IPS DF 6.9 (cell line): Measurements from ENCODE around the gene ALK.

Experiments used
- DNase-seq: peaks from one replicate; pipeline ENCODE4 v3.0.0-alpha.2; 2013; ENCODE audit warnings: low read depth, low spot score
- H3K27ac ChIP-seq: one replicate; pipeline ENCODE4 v1.5.1; 2013; ENCODE audit warnings: low read length, control low read depth
- H3K27me3 ChIP-seq: 2 replicates; pipeline ENCODE4 v1.6.1; 2013; ENCODE audit warnings: mild to moderate bottlenecking, low read length; ENCODE audit not compliant: control insufficient read depth, insufficient read depth
- H3K36me3 ChIP-seq: 2 replicates; pipeline ENCODE4 v1.6.1; 2013; ENCODE audit warnings: low read length; ENCODE audit not compliant: control insufficient read depth, insufficient read depth
- H3K4me1 ChIP-seq: 2 replicates; pipeline ENCODE4 v1.6.1; 2013; ENCODE audit warnings: low read length; ENCODE audit not compliant: control insufficient read depth, insufficient read depth
- H3K4me3 ChIP-seq: 2 replicates; pipeline ENCODE4 v1.5.1; 2013; ENCODE audit warnings: mild to moderate bottlenecking, low read length
- H3K9me3 ChIP-seq: 2 replicates; pipeline ENCODE4 v1.6.1; 2013; ENCODE audit warnings: low read length, inconsistent platforms; ENCODE audit not compliant: control insufficient read depth, insufficient read depth
- WGBS: extraction: QIAGEN DNeasy Blood & Tissue Kit; methylation state at CpG from one replicate; pipeline ENCODE4 v1.1.7; 2013; ENCODE audit warnings: mixed read lengths, missing lambda C conversion rate; ENCODE audit not compliant: insufficient read length, insufficient coverage; 5-methylcytosine and 5-hydroxymethylcytosine counted together

Gene ALK

DNA sequence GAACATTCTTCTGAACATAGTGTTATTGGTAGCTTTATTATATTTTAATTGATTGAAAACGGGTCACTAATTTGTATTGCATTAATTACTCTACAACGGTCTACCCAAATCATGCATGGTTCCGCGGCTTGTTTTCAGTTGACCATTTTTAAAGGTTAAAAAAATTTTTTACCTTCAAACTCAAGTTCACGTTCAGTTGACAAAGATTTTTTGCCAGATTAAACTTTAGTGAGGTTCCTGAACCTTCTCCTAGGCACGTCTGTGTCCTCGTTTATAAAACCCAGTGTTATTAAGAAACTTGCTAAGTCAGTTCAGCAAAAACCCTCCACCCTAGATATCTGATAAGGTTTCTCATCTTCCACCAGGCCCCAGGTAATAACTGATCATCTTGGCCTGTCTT lies 331.2 kb downstream of the ALK start:
- no peaks in the 10 kb centered on the region for H3K27me3 ChIP-seq
- H3K9me3 ChIP-seq: no peaks in the 10 kb centered on the region
- no peak overlapping the region for H3K27ac ChIP-seq
- H3K4me1 ChIP-seq: no peaks in the 10 kb centered on the region
- DNase-seq: no peak
- no CpG with 5 or more reads among the region's 7 CpGs for WGBS
- no peaks in the 10 kb centered on the region for H3K36me3 ChIP-seq
- H3K4me3 ChIP-seq: no peak overlapping the region

- Histone ChIP-seq H3K27ac (no peak overlapping the region), H3K36me3 (no peaks in the 10 kb centered on the region), H3K4me3 (no peak overlapping the region), H3K27me3 (no peaks in the 10 kb centered on the region), H3K4me1 (no peaks in the 10 kb centered on the region), H3K9me3 (no peaks in the 10 kb centered on the region)
- WGBS: no CpG with 5 or more reads among the region's 5 CpGs
- no peak for DNase-seq
These were observed 331.8 kb downstream of the ALK start for GRCh38 chr2:29589440-29590103.

DNA sequence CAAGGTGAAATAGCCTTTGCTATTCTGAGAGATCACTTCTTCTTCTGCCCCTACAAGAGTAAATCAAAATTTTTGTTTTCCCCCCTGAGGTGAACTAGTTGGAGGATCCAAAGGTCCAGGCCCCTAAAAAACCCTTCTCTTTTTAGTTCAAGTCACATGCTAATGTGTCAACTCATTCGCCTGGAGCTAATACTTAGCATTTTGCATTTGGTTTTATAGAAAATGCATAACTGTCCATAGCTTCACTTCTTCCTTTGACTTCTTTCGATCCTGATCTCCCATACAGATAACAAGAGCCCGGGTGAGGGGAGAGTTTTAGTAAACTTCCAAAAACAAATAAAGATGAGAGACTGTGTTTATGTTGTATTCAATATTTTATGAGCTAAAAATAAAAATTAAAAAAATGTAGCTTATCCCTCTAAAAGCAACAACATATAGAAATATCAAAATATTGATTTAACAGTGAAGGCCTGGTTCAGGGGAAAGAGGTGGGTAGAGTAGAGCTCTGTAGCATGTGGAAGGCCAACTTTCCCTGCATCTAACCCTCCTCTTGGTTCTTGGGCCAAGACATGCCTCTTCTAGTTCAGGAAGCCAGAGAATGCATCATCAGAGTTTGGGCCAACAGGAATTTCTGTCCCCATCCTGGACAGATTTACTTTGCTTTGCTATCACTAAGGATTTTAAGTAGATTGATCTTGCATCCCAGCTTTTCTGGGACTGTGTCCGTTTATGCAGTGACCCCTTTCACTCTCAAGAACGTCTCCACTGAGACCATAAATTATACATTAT lies 333.8 kb downstream of the ALK start:
- Histone ChIP-seq H3K27ac (no peak overlapping the region), H3K4me3 (no peak overlapping the region), H3K9me3 (no peaks in the 10 kb centered on the region), H3K27me3 (no peaks in the 10 kb centered on the region), H3K4me1 (no peaks in the 10 kb centered on the region), H3K36me3 (no peaks in the 10 kb centered on the region)
- no peak for DNase-seq
- WGBS: no CpG with 5 or more reads among the region's 5 CpGs

DNA sequence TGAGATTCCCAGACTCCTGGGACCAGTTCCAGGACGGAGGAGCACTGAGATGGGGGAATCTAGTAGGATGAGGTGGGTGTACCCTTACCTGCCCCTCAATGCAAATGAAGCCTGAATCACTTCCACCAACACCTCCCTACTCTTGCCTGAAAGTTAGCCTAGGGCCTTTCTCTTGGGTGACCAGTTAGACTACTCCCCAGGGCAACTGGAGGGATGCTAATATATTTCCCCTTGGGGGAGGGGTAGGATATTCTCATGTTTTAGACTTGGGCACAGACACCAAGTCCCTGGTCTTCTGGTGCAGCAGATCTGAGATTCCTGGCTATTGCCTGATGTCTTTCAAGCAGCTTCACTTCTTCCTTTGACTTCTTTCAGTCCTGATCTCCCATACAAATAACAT lies 334.5 kb downstream of the ALK start:
- no peaks in the 10 kb centered on the region for H3K4me1 ChIP-seq
- DNase-seq: no peak
- H3K27me3 ChIP-seq: no peaks in the 10 kb centered on the region
- H3K36me3 ChIP-seq: no peaks in the 10 kb centered on the region
- no peak overlapping the region for H3K27ac ChIP-seq
- H3K4me3 ChIP-seq: no peak overlapping the region
- no peaks in the 10 kb centered on the region for H3K9me3 ChIP-seq
- no CpG with 5 or more reads among the region's 1 CpG for WGBS

DNA sequence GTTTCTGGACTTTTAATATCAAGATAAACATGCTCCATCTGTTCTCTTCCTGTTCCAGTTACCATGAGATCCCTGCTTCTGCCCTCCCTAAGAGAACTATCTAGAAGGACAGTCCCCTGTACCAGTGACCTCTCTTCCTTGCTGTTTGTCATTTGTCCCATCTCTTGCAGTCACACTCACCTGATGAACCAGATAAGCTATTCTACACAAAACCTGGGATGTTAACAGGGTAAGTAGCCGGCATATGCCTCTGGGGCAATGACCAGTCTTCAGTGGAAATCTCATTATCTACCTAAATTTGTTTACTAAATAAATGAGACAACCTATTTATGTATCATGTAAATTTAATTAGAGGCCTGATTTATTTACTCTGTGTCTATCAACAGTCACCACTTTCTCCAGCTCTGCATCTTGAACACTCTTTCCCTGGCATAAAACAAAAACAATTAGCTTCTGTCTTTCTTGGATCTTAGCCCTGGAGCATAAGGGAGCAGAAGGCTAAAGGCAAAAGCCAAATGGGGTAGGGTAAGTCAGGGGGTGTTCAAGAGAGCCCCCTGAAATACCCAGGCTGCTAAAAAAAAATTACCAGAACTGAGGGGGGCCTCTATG lies 337.7 kb downstream of the ALK start:
- Histone ChIP-seq H3K9me3 (no peaks in the 10 kb centered on the region), H3K27me3 (no peaks in the 10 kb centered on the region), H3K36me3 (no peaks in the 10 kb centered on the region), H3K4me1 (no peaks in the 10 kb centered on the region), H3K27ac (no peak overlapping the region), H3K4me3 (no peak overlapping the region)
- WGBS: no CpG with 5 or more reads among the region's 1 CpG
- no peak for DNase-seq

GRCh38 chr2:29583104-29583503 lies 338.3 kb downstream of the ALK start:
- H3K4me3 ChIP-seq: no peak overlapping the region
- H3K27ac ChIP-seq: no peak overlapping the region
- no peaks in the 10 kb centered on the region for H3K9me3 ChIP-seq
- H3K36me3 ChIP-seq: no peaks in the 10 kb centered on the region
- no peaks in the 10 kb centered on the region for H3K4me1 ChIP-seq
- no peaks in the 10 kb centered on the region for H3K27me3 ChIP-seq
- DNase-seq: no peak
- WGBS: no CpG with 5 or more reads among the region's 1 CpG

DNA sequence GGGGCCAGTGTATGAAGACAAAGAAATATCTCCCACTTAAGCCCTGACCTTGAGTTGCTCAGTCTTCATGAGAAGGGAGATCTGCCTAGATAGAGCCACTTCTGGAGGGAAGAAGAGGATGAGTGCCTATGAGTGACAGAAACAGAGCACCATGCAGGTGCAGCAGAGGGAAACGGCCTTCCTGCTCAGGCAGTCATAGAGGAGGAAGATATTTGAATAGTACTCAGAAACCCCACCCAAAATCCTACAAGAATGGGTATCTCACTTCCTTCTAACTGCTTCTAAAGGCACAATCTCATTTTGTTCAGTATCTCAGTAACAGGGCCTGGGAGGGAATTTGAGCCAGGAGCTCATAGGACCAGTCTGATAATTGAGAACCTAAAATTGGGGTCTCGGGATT lies 339.3 kb downstream of the ALK start:
- no peak overlapping the region for H3K27ac ChIP-seq
- no CpG with 5 or more reads among the region's 2 CpGs for WGBS
- H3K9me3 ChIP-seq: no peaks in the 10 kb centered on the region
- H3K4me3 ChIP-seq: no peak overlapping the region
- no peaks in the 10 kb centered on the region for H3K36me3 ChIP-seq
- DNase-seq: no peak
- H3K27me3 ChIP-seq: no peaks in the 10 kb centered on the region
- H3K4me1 ChIP-seq: no peaks in the 10 kb centered on the region

DNA sequence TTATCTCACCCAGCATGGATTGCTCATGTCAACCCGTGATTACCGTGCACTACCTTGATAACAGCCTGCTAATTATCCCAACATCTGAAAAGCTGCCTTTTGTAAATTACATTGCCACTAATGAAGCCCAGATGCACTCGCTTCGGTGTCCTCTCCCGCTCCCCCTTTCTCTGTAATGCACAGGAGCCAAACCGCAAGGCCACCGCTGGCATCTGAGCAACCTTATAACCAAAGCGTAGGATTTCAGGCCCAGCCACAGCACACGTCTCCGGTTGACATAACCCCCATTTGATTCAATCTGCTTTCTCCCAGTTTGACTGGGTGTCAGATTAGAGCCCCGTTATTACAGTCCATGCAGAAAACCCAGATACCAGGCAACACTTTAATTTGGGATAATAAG lies 341.2 kb downstream of the ALK start:
- DNase-seq: no peak
- Histone ChIP-seq H3K36me3 (no peaks in the 10 kb centered on the region), H3K9me3 (no peaks in the 10 kb centered on the region), H3K27me3 (no peaks in the 10 kb centered on the region), H3K4me1 (no peaks in the 10 kb centered on the region), H3K4me3 (no peak overlapping the region), H3K27ac (no peak overlapping the region)
- WGBS: no CpG with 5 or more reads among the region's 11 CpGs

DNA sequence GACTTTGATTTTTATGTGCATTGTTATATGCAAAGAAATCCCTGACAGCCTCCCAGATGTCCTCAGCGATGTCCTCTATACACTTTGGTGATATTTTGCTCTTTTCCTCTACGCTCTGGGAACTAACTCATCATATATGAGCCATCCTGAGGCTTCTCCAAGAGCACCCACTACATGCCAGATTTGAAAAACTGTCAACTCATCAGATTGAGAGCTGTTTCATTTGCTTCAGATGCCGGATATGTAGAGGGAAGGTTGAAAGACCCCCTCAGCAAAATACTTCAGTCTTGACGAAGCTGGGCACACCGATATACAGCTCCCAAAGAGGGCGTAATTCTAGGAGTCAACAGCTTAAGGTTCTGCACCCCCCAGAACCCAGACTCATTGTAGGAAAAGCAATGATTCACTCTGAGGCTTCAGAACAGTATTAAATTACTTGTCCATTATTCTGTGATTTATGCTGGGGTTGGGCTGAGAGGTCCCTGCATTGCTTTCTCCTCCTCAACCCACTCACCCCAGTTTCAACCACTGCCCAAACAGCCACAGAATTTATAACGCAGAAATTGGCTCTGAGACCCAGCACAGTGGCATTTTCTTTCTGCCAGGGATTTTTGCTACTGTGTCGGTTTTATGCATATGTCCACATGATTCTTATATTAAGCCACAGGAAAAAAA lies 341.8 kb downstream of the ALK start:
- WGBS: no CpG with 5 or more reads among the region's 8 CpGs
- H3K4me1 ChIP-seq: no peaks in the 10 kb centered on the region
- H3K9me3 ChIP-seq: no peaks in the 10 kb centered on the region
- no peak overlapping the region for H3K27ac ChIP-seq
- no peak overlapping the region for H3K4me3 ChIP-seq
- no peaks in the 10 kb centered on the region for H3K27me3 ChIP-seq
- no peaks in the 10 kb centered on the region for H3K36me3 ChIP-seq
- no peak for DNase-seq

DNA sequence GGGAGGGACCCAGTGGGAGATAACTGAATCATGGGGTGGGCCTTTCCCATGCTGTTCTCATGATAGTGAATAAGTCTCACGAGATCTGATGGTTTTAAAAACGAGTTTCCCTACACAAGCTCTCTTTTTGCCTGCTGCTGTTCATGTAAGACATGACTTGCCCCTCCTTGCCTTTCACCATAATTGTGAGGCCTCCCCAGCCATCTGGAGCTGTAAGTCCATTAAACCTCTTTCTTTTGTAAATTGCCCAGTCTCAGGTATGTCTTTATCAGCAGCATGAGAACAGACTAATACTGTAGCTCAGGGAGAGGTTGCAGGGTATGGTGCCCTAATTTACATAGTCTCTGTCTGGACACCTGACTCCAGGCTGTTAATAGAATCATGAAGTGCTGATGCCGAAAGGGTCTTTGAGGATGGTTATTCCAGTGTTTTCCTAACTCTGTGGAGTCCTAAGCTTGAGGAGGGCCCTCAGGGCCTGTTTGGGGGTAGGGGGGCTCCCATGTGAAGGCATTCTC lies 343.2 kb downstream of the ALK start:
- Histone ChIP-seq H3K9me3 (no peaks in the 10 kb centered on the region), H3K27me3 (no peaks in the 10 kb centered on the region), H3K36me3 (no peaks in the 10 kb centered on the region), H3K27ac (no peak overlapping the region), H3K4me3 (no peak overlapping the region), H3K4me1 (no peaks in the 10 kb centered on the region)
- no CpG with 5 or more reads among the region's 3 CpGs for WGBS
- no peak for DNase-seq
